NT2/D1 (cell line): Measurements from ENCODE around the gene AP2B1.

Experiments used
- SUZ12 ChIP-seq: IDR thresholded peaks from 2 replicates; pipeline ENCODE4 v1.6.1; 2011; ENCODE audit not compliant: insufficient read length, insufficient read depth; ENCODE audit errors: extremely low read depth
- ZNF274 ChIP-seq: IDR thresholded peaks from 2 replicates; pipeline ENCODE4 v1.6.1; 2011; ENCODE audit warnings: mild to moderate bottlenecking, low read depth, low read length

- TF ChIP-seq SUZ12 (no peak), ZNF274 (no peak)
Observed at GRCh38 chr17:35725058-35725457, 137.9 kb downstream of the AP2B1 start.
